ENCODE results near the gene LMF1.
"Not testable (repeated sequence)": the region's sequence is repeated elsewhere in the genome, so short reads cannot be mapped to it uniquely, and the experiment has no call there.

DNA sequence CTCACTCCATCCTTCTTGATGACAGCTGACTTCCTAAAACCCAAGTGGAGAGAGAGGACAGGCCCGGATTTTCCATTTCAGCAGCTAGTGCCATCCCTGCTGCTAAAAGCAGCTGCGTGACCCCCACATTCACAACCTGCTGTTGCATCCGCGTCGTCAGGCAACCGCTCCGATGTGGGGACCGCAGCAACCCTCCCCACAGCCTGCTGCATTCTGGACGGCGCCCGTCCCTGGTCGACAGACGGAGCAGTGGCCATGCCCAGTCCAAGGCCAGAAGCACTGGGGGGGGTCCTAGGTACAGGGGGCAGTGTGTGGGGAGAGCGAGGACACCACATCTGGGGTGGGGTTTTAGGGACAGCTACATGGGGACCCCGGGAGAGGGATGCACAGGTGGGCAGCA lies 82.3 kb downstream of the LMF1 start:
- not testable (repeated sequence) for TF ChIP-seq POLR2A, TAF1 (IDR thresholded peaks at IDR 0.05; ENCODE audit: low read depth, low read length)

Data from GM12891 (cell line).